Endothelial cell of umbilical vein (primary cell): ENCODE measurements around the gene VIP. TPM values are rescaled to one million over a fixed set of nuclear protein-coding genes. Genes with fewer than 3 reads are reported as not detected.

Source experiments
- polyA plus RNA-seq, 4 experiments: library from polyadenylated mRNA; depleted of rRNA in 3 of 4; stranded (reverse) in 3 of 4; unstranded in 1 of 4; fragments of >200 nt; gene quantifications; 2 replicates each; pipeline versions ENCODE4 v1.2.1 to v1.2.3, GENCODE V29; 2011 to 2012; ENCODE audit warnings: missing spikeins in 1 of 4
- total RNA-seq: library from RNA; stranded (reverse); gene quantifications from 2 replicates; pipeline ENCODE4 v1.2.3, GENCODE V29; 2021

VIP gene
- total and polyA plus RNA-seq, 2 donors (not counting 3 experiments of a cell fraction or from before 2014, with no cell fraction given), result 0.70 to 2.0 TPM

Other genes starting within 250 kb of the VIP start
- 43.6 and 52.3 TPM in 2 replicates for gene SYNE1, start 113.4 kb upstream of the VIP start, total RNA-seq
- 26.5 and 27.0 TPM in 2 replicates for gene SYNE1, start 113.4 kb upstream of the VIP start, polyA plus RNA-seq
- gene MYCT1, start 52.9 kb upstream of the VIP start, total RNA-seq, result 106 and 119 TPM in 2 replicates
- gene MYCT1, start 52.9 kb upstream of the VIP start, polyA plus RNA-seq, result 103 and 110 TPM in 2 replicates
- 27.1 and 28.1 TPM in 2 replicates for gene FBXO5, start 232.2 kb downstream of the VIP start, total RNA-seq
- 5.4 and 6.1 TPM in 2 replicates for gene FBXO5, start 232.2 kb downstream of the VIP start, polyA plus RNA-seq